Panc1 (cell line): Measurements from ENCODE around the gene KLF12. TPM values are rescaled to one million over a fixed set of nuclear protein-coding genes. Genes with fewer than 3 reads are reported as not detected.

ENCODE experiments used
- ATAC-seq: fragments of 200-7000 bp; cut with Tn5 transposase; 2 replicates; pipeline ENCODE4 v1.9.1; 2020; ENCODE audit warnings: mild to moderate bottlenecking, moderate library complexity
- BruUV-seq: library from RNA; stranded (reverse); fragments of 400-500 nt; replicated peaks from 2 replicates; lab custom pipeline; 2021; lab: Mats Ljungman, UMichigan
- CTCF ChIA-PET: fragments of 300-600 bp; sonication (Branson Sonifier 250); formaldehyde crosslinking; loops from one replicate; lab custom pipeline; 2022; ENCODE audit warnings: antibody characterized with exemption; lab: Charles Lee
- POLR2A ChIA-PET: fragments of 300-600 bp; sonication (Branson Sonifier 250); formaldehyde crosslinking; loops from one replicate; lab custom pipeline; 2022; ENCODE audit warnings: antibody characterized with exemption; lab: Charles Lee
- DNase-seq: peaks from one replicate; pipeline ENCODE4 v3.0.0-alpha.2; 2010; ENCODE audit warnings: low read depth, low spot score
- H3K27ac ChIP-seq: 2 replicates; pipeline ENCODE4 v1.5.1; 2011; ENCODE audit warnings: mild to moderate bottlenecking, low read length, inconsistent platforms
- H3K27me3 ChIP-seq: fragments of 200-500 bp; sonication (Bioruptor generic); 2 replicates; pipeline ENCODE4 v1.6.0; 2014; ENCODE audit warnings: low read length, inconsistent platforms; ENCODE audit not compliant: control insufficient read depth, insufficient read depth
- H3K36me3 ChIP-seq: fragments of 200-500 bp; sonication (Bioruptor generic); 2 replicates; pipeline ENCODE4 v1.5.1; 2014; ENCODE audit warnings: inconsistent platforms, mild to moderate bottlenecking, low read length, moderate library complexity; ENCODE audit not compliant: control insufficient read depth, insufficient read depth
- H3K4me1 ChIP-seq: 2 replicates; pipeline ENCODE4 v1.5.1; 2011; ENCODE audit warnings: inconsistent platforms, mild to moderate bottlenecking, low read length, moderate library complexity; ENCODE audit not compliant: control insufficient read depth, insufficient read depth
- H3K4me3 ChIP-seq, 2 experiments: 2 replicates each; pipeline ENCODE4 v1.5.1; 2011 to 2012; ENCODE audit warnings: low read depth in 2 of 2, low read length in 2 of 2, mild to moderate bottlenecking in 2 of 2, inconsistent platforms in 1 of 2, moderate library complexity in 1 of 2
- H3K9me3 ChIP-seq: fragments of 200-500 bp; sonication (Bioruptor generic); 2 replicates; pipeline ENCODE4 v1.5.1; 2014; ENCODE audit warnings: low read depth, mild to moderate bottlenecking, inconsistent platforms, low read length, moderate library complexity; ENCODE audit not compliant: control insufficient read depth, insufficient read depth
- POLR2AphosphoS5 ChIP-seq: IDR thresholded peaks from 2 replicates; pipeline ENCODE4 v1.6.1; 2012; ENCODE audit warnings: mild to moderate bottlenecking, low read depth, low read length, moderate library complexity
- SIN3A ChIP-seq: IDR thresholded peaks from 2 replicates; pipeline ENCODE4 v1.6.1; 2012; ENCODE audit warnings: low read depth, mild to moderate bottlenecking, low read length, moderate library complexity, borderline replicate concordance; ENCODE audit not compliant: insufficient read depth
- TCF7L2 ChIP-seq: IDR thresholded peaks from 2 replicates; pipeline ENCODE4 v1.6.1; 2011; ENCODE audit warnings: mild to moderate bottlenecking, low read depth, low read length, inconsistent platforms
- in situ Hi-C: cut with HindIII; loops from 2 replicates; pipeline ENCODE4 v1.10.0; 2016; ENCODE audit warnings: low sequenced_read_pairs, low pct_unique_long_range_greater_than_20kb
- intact Hi-C: fragments of 100-400 bp; cut with micrococcal nuclease; formaldehyde crosslinking; loops from one replicate; pipeline ENCODE4 v1.10.0; 2022; ENCODE audit not compliant: unreplicated experiment
- total RNA-seq: library from RNA; stranded (reverse); gene quantifications from one replicate; pipeline ENCODE4 v1.2.1, GENCODE V29; 2021; ENCODE audit not compliant: unreplicated experiment
- TF ChIP-seq, protein P1 (sequence below): fragments of 450-650 bp; IDR thresholded peaks from 2 replicates; pipeline ENCODE4 v1.5.1; 2017; ENCODE audit warnings: mild to moderate bottlenecking
- TF ChIP-seq, protein P2 (sequence below), 2 experiments: IDR thresholded peaks; 2 replicates each; pipeline ENCODE4 v1.6.1; 2011 to 2012; ENCODE audit warnings: low read depth in 2 of 2, control low read depth in 1 of 2, low read length in 1 of 2, mild to moderate bottlenecking in 1 of 2, moderate library complexity in 1 of 2; ENCODE audit not compliant: insufficient read depth in 1 of 2

Gene KLF12
- total RNA-seq, 1 experiment from 2014 or later, result 4.2 TPM

GRCh38 chr13:74148352-74148751 lies 14.1 kb upstream of the KLF12 start:
- POLR2A ChIA-PET, result no interaction called here
- in situ Hi-C loops, result no loop called here
- H3K4me3 ChIP-seq, result no peak overlapping the region
- H3K9me3 ChIP-seq, result no peaks in the 10 kb centered on the region
- CTCF ChIA-PET, result no interaction called here
- no TSS peak for BruUV-seq
- DNase-seq (no peak), ATAC-seq (no peak)
- intact Hi-C loops, result no loop called here
- TF ChIP-seq SIN3A (no peak), POLR2AphosphoS5 (no peak), TCF7L2 (no peak)
- TF ChIP-seq, protein P1, sequence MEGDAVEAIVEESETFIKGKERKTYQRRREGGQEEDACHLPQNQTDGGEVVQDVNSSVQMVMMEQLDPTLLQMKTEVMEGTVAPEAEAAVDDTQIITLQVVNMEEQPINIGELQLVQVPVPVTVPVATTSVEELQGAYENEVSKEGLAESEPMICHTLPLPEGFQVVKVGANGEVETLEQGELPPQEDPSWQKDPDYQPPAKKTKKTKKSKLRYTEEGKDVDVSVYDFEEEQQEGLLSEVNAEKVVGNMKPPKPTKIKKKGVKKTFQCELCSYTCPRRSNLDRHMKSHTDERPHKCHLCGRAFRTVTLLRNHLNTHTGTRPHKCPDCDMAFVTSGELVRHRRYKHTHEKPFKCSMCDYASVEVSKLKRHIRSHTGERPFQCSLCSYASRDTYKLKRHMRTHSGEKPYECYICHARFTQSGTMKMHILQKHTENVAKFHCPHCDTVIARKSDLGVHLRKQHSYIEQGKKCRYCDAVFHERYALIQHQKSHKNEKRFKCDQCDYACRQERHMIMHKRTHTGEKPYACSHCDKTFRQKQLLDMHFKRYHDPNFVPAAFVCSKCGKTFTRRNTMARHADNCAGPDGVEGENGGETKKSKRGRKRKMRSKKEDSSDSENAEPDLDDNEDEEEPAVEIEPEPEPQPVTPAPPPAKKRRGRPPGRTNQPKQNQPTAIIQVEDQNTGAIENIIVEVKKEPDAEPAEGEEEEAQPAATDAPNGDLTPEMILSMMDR, result no peak
- TF ChIP-seq, protein P2, sequence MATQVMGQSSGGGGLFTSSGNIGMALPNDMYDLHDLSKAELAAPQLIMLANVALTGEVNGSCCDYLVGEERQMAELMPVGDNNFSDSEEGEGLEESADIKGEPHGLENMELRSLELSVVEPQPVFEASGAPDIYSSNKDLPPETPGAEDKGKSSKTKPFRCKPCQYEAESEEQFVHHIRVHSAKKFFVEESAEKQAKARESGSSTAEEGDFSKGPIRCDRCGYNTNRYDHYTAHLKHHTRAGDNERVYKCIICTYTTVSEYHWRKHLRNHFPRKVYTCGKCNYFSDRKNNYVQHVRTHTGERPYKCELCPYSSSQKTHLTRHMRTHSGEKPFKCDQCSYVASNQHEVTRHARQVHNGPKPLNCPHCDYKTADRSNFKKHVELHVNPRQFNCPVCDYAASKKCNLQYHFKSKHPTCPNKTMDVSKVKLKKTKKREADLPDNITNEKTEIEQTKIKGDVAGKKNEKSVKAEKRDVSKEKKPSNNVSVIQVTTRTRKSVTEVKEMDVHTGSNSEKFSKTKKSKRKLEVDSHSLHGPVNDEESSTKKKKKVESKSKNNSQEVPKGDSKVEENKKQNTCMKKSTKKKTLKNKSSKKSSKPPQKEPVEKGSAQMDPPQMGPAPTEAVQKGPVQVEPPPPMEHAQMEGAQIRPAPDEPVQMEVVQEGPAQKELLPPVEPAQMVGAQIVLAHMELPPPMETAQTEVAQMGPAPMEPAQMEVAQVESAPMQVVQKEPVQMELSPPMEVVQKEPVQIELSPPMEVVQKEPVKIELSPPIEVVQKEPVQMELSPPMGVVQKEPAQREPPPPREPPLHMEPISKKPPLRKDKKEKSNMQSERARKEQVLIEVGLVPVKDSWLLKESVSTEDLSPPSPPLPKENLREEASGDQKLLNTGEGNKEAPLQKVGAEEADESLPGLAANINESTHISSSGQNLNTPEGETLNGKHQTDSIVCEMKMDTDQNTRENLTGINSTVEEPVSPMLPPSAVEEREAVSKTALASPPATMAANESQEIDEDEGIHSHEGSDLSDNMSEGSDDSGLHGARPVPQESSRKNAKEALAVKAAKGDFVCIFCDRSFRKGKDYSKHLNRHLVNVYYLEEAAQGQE (IDR thresholded peaks at IDR 0.05; ENCODE audit: insufficient read depth in 1 of 2, low read depth in 2 of 2, low read length in 1 of 2), result no peak
- no peaks in the 10 kb centered on the region for H3K4me1 ChIP-seq
- no peak overlapping the region for H3K27ac ChIP-seq
- H3K36me3 ChIP-seq, result no peaks in the 10 kb centered on the region
- H3K27me3 ChIP-seq, result no peaks in the 10 kb centered on the region

DNA sequence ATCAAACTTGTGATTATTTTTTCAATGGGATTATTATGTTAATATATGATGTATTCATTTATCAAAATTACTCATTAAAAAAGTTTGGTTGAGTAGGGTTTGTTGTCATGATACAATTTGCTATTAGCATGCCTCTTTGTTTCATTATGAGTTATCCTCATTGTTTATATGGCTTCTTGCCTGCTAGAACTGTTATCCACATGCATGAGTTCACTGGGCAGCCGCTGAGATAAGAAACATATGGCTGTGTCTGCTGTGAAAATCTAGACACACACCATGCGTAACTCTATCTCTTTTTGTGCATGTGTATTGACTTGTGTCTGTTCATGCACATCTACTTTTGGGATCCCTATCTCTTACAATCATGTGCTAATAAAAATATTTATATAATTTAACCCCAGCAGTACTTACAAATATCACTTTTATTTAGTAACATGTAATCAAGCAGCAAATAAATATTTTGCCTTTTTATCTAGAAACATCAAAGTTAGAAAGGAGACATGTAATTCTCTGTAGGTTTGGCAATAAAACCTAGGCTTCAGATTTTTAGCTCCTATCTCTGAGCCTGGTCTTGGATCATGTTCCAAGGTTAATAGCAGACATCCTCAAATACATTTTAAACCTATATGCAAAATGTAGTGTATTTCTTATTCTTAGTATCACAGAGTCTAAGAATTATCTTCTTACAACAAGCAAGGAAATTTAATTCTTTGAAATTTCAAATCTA lies 11.2 kb upstream of the KLF12 start:
- Histone ChIP-seq H3K27me3 (no peaks in the 10 kb centered on the region), H3K9me3 (no peaks in the 10 kb centered on the region), H3K4me1 (no peaks in the 10 kb centered on the region), H3K4me3 (no peak overlapping the region), H3K27ac (no peak overlapping the region), H3K36me3 (no peaks in the 10 kb centered on the region)
- no peak for DNase-seq
- ChIA-PET POLR2A (no interaction called here), CTCF (no interaction called here)
- no peak for ATAC-seq
- TF ChIP-seq TCF7L2, result no peak
- BruUV-seq, result no TSS peak
- intact Hi-C loops, result no loop called here
- in situ Hi-C loops, result no loop called here

DNA sequence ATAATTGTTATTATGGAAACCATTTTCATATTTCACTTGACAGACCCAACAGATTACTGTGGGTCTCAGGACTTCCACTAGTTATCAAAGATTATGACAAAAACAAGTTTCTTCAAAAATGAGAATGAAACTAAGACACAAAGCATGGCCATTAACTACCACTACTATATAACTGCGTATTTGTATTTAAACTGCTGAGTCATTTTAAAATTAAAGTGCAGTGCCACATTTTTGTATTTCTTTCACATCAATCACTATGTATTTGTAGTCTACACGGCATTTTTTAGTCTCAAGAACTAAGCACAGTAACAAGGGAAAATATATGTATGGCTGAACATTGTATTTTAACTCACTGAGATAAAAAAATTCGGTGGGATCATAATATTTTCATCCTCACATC lies 10.1 kb upstream of the KLF12 start:
- Histone ChIP-seq H3K27me3 (no peaks in the 10 kb centered on the region), H3K36me3 (no peaks in the 10 kb centered on the region), H3K27ac (no peak overlapping the region), H3K9me3 (no peaks in the 10 kb centered on the region), H3K4me3 (no peak overlapping the region), H3K4me1 (no peaks in the 10 kb centered on the region)
- intact Hi-C loops, result no loop called here
- BruUV-seq, result no TSS peak
- DNase-seq (no peak), ATAC-seq (no peak)
- ChIA-PET POLR2A (no interaction called here), CTCF (no interaction called here)
- in situ Hi-C loops, result no loop called here
- TF ChIP-seq POLR2AphosphoS5 (no peak), TCF7L2 (no peak)
- TF ChIP-seq, protein P1, result no peak
